Activated T-helper 1 cell treated with anti-CD3 and anti-CD28 coated beads, Interleukin-2, amount 50 U/mL, for 16 hours (primary cell): ENCODE measurements around the gene MPL.

ENCODE experiments used
- DNase-seq, 2 donors: peaks; one replicate each; pipeline ENCODE4 v3.0.0-alpha.2; 2020; ENCODE audit warnings: low read depth in 1 of 2, low spot score in 1 of 2

MPL gene

GRCh38 chr1:43337588-43337987 lies at the start of gene MPL:
Gene MPL, plus strand, starts transcription at chr1:43337818. Its CDS starts 31 bp downstream, at chr1:43337849.
- DNase-seq, result no peak

- no peak for DNase-seq
Observed at GRCh38 chr1:43288058-43288784, 49.4 kb upstream of the MPL start.

- no peak for DNase-seq
Observed at GRCh38 chr1:43288785-43289706, 48.6 kb upstream of the MPL start.

- DNase-seq, result no peak
Observed at GRCh38 chr1:43292216-43292615, 45.4 kb upstream of the MPL start.

- no peak for DNase-seq
Observed at GRCh38 chr1:43292679-43293078, 44.9 kb upstream of the MPL start.

- no peak for DNase-seq
Observed at GRCh38 chr1:43293176-43293575, 44.4 kb upstream of the MPL start.

GRCh38 chr1:43293896-43294760 lies 43.5 kb upstream of the MPL start:
- no peak for DNase-seq

GRCh38 chr1:43294761-43295160 lies 42.9 kb upstream of the MPL start:
- no peak for DNase-seq

GRCh38 chr1:43296207-43296606 lies 41.4 kb upstream of the MPL start:
- DNase-seq, result no peak

- no peak for DNase-seq
Observed at GRCh38 chr1:43298055-43298454, 39.6 kb upstream of the MPL start.

GRCh38 chr1:43299101-43299500 lies 38.5 kb upstream of the MPL start:
- no peak for DNase-seq

GRCh38 chr1:43300378-43301094 lies 37.1 kb upstream of the MPL start, which contains the start of gene TIE1:
Gene TIE1, plus strand, starts transcription at chr1:43300982. Its CDS starts 90 bp downstream, at chr1:43301072.
- DNase-seq, result no peak

- DNase-seq, result no peak
Observed at GRCh38 chr1:43302201-43302600, 35.4 kb upstream of the MPL start.

- no peak for DNase-seq
Observed at GRCh38 chr1:43302721-43303470, 34.7 kb upstream of the MPL start.

- DNase-seq, result no peak
Observed at GRCh38 chr1:43303471-43304313, 33.9 kb upstream of the MPL start.

- no peak for DNase-seq
Observed at GRCh38 chr1:43304314-43304681, 33.3 kb upstream of the MPL start.

- no peak for DNase-seq
Observed at GRCh38 chr1:43304771-43305300, 32.8 kb upstream of the MPL start.

- DNase-seq, result no peak
Observed at GRCh38 chr1:43305461-43305860, 32.2 kb upstream of the MPL start.
